Neural progenitor cell (in vitro differentiated cells): ENCODE data around the gene PA2G4. TPM values are rescaled to one million over a fixed set of nuclear protein-coding genes. Genes with fewer than 3 reads are reported as not detected.

ENCODE experiments used
- DNase-seq: peaks from one replicate; pipeline ENCODE4 v3.0.0-alpha.2; 2016; ENCODE audit warnings: low spot score
- H2AFZ ChIP-seq: fragments of 200-600 bp; sonication (generic); replicated peaks from 2 replicates; pipeline ENCODE4 v1.6.1; 2016; ENCODE audit warnings: antibody characterized with exemption
- H3F3A ChIP-seq: fragments of 200-600 bp; sonication (generic); 2 replicates; pipeline ENCODE4 v1.6.1; 2016; ENCODE audit warnings: antibody characterized with exemption, low read depth
- H3K27ac ChIP-seq: fragments of 200-600 bp; sonication (generic); 2 replicates; pipeline ENCODE4 v1.5.1; 2016; ENCODE audit warnings: mild to moderate bottlenecking
- H3K27me3 ChIP-seq: fragments of 200-600 bp; sonication (generic); 2 replicates; pipeline ENCODE4 v1.6.1; 2016; ENCODE audit warnings: mild to moderate bottlenecking, moderate library complexity
- H3K36me3 ChIP-seq: fragments of 200-600 bp; sonication (generic); 2 replicates; pipeline ENCODE4 v1.5.1; 2016
- H3K4me1 ChIP-seq: fragments of 200-600 bp; sonication (generic); 2 replicates; pipeline ENCODE4 v1.6.1; 2016; ENCODE audit warnings: mixed run types
- H3K4me2 ChIP-seq: fragments of 200-600 bp; sonication (generic); 2 replicates; pipeline ENCODE4 v1.6.1; 2016
- H3K4me3 ChIP-seq: fragments of 200-600 bp; sonication (generic); 2 replicates; pipeline ENCODE4 v1.5.1; 2016
- H3K79me2 ChIP-seq: fragments of 200-600 bp; sonication (generic); 2 replicates; pipeline ENCODE4 v1.6.1; 2016; ENCODE audit warnings: low read depth
- H3K9ac ChIP-seq: fragments of 200-600 bp; sonication (generic); 2 replicates; pipeline ENCODE4 v1.6.1; 2016
- H3K9me3 ChIP-seq: fragments of 200-600 bp; sonication (generic); 2 replicates; pipeline ENCODE4 v1.5.1; 2016; ENCODE audit warnings: low read depth
- H4K20me1 ChIP-seq: fragments of 200-600 bp; sonication (generic); 2 replicates; pipeline ENCODE4 v1.6.1; 2016; ENCODE audit warnings: low read depth
- H3K27ac Mint-ChIP-seq: 3 replicates; pipeline ENCODE4 v1.8.0; 2021; ENCODE audit warnings: mixed read lengths
- H3K27me3 Mint-ChIP-seq: 2 replicates; pipeline ENCODE4 v1.8.0; 2022; ENCODE audit warnings: low read depth, mild to moderate bottlenecking, inconsistent platforms, moderate library complexity, mixed read lengths; ENCODE audit not compliant: insufficient read depth
- H3K36me3 Mint-ChIP-seq: 3 replicates; pipeline ENCODE4 v1.8.0; 2021; ENCODE audit warnings: mixed read lengths
- H3K4me1 Mint-ChIP-seq: 3 replicates; pipeline ENCODE4 v1.8.0; 2021; ENCODE audit warnings: mixed read lengths
- H3K4me3 Mint-ChIP-seq: 3 replicates; pipeline ENCODE4 v1.8.0; 2021; ENCODE audit warnings: mild to moderate bottlenecking, moderate library complexity, mixed read lengths
- H3K9me3 Mint-ChIP-seq: 3 replicates; pipeline ENCODE4 v1.8.0; 2020; ENCODE audit warnings: mixed read lengths
- EZH2 ChIP-seq: fragments of 200-600 bp; sonication (generic); IDR thresholded peaks from 2 replicates; pipeline ENCODE4 v1.6.1; 2017; ENCODE audit warnings: antibody characterized with exemption, mild to moderate bottlenecking, moderate library complexity
- EZH2phosphoT487 ChIP-seq: fragments of 200-600 bp; sonication (generic); IDR thresholded peaks from 2 replicates; pipeline ENCODE4 v1.6.1; 2017; ENCODE audit warnings: antibody characterized with exemption
- total RNA-seq: library from RNA; depleted of rRNA; stranded (reverse); fragments of >200 nt; gene quantifications from 2 replicates; pipeline ENCODE4 v1.2.3, GENCODE V29; 2015; ENCODE audit warnings: low replicate concordance
- TF ChIP-seq, protein P1 (sequence below): fragments of 200-600 bp; sonication (generic); IDR thresholded peaks from 2 replicates; pipeline ENCODE4 v1.5.1; 2017; ENCODE audit warnings: antibody characterized with exemption, mild to moderate bottlenecking

The PA2G4 gene
- total RNA-seq, 1 donor from 2014 or later = 242 TPM

DNA sequence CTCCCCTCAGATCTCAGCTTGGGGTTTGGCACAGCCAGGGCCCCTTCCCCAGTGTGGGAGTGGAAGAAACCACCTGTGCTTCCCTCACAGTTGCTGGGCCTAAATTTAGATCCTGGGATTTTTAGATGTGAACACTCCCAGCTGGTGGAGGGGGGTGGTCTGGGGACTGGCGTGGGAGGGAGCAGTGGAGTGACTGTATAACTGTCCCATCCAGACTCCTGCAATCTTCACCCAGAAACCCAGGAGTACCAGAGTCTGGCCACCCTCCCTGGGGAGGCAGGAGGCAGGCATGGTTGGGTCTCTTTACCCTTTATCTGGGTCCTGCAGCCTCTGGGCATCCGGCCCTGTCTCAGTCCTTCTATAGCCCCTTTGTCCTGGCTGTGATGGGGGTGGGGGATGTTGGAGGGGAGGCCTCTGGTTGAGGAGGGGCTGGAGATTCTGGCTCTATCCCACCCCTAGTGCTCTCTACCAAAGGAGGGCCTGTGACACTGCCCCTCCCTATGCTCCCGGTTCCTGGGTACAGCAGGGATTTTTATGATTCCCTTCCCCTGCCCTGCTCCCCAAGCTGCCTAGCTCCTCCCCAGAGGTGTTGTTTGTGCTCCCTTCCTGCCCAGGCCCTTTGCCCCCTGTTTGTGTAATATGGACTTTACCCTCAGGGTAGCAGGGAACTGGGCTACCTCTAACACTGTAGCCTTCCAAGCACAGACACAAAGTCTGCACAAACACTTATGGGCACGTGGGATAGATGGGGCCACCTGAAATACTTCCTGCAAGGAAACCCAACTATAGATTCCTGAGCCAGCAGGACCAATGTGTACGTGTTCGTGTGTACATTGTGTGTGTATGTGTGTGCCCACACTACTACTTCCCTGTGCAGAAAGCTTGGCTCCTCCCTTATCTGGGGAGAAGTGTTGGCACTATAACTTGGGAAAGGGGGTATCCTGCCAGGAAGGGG is 22.7 kb upstream of the PA2G4 start:
- Mint-ChIP-seq H3K9me3 (peaks cover 5% of the 10 kb centered on the region), H3K4me3 (peak overlapping the region; percentile 89), H3K27ac (no peak overlapping the region), H3K36me3 (no peaks in the 10 kb centered on the region), H3K4me1 (peaks cover 8% of the 10 kb centered on the region), H3K27me3 (peaks cover 23% of the 10 kb centered on the region)
- Histone ChIP-seq H3K4me2 (peak overlapping the region; percentile 46), H3K4me3 (no peak overlapping the region), H3K36me3 (no peaks in the 10 kb centered on the region), H3K9me3 (no peaks in the 10 kb centered on the region), H3K79me2 (no peaks in the 10 kb centered on the region), H3K27ac (no peak overlapping the region), H3F3A (peaks cover 27% of the 10 kb centered on the region), H3K27me3 (peaks cover 25% of the 10 kb centered on the region), H3K4me1 (peaks cover 16% of the 10 kb centered on the region), H2AFZ (no peak overlapping the region), H4K20me1 (no peaks in the 10 kb centered on the region), H3K9ac (no peak overlapping the region)
- peak; percentile 18 for DNase-seq
- TF ChIP-seq, protein P1, sequence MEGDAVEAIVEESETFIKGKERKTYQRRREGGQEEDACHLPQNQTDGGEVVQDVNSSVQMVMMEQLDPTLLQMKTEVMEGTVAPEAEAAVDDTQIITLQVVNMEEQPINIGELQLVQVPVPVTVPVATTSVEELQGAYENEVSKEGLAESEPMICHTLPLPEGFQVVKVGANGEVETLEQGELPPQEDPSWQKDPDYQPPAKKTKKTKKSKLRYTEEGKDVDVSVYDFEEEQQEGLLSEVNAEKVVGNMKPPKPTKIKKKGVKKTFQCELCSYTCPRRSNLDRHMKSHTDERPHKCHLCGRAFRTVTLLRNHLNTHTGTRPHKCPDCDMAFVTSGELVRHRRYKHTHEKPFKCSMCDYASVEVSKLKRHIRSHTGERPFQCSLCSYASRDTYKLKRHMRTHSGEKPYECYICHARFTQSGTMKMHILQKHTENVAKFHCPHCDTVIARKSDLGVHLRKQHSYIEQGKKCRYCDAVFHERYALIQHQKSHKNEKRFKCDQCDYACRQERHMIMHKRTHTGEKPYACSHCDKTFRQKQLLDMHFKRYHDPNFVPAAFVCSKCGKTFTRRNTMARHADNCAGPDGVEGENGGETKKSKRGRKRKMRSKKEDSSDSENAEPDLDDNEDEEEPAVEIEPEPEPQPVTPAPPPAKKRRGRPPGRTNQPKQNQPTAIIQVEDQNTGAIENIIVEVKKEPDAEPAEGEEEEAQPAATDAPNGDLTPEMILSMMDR = no peak
- TF ChIP-seq EZH2 = no peak
- no peak for TF ChIP-seq EZH2phosphoT487

GRCh38 chr12:56082382-56082781 is 22.0 kb upstream of the PA2G4 start:
- H3K4me1 Mint-ChIP-seq = peaks cover 8% of the 10 kb centered on the region
- no peak overlapping the region for H3K4me3 Mint-ChIP-seq
- no peaks in the 10 kb centered on the region for H3K36me3 ChIP-seq
- no peak for DNase-seq
- H3K79me2 ChIP-seq = no peaks in the 10 kb centered on the region
- no peak overlapping the region for H2AFZ ChIP-seq
- no peaks in the 10 kb centered on the region for H4K20me1 ChIP-seq
- no peak overlapping the region for H3K9ac ChIP-seq
- peaks cover 25% of the 10 kb centered on the region for H3K27me3 ChIP-seq
- peaks cover 16% of the 10 kb centered on the region for H3K4me1 ChIP-seq
- no peak overlapping the region for H3K4me3 ChIP-seq
- no peak overlapping the region for H3K27ac Mint-ChIP-seq
- H3F3A ChIP-seq = peaks cover 27% of the 10 kb centered on the region
- H3K9me3 ChIP-seq = no peaks in the 10 kb centered on the region
- no peak overlapping the region for H3K27ac ChIP-seq
- H3K9me3 Mint-ChIP-seq = peaks cover 3% of the 10 kb centered on the region
- peaks cover 22% of the 10 kb centered on the region for H3K27me3 Mint-ChIP-seq
- no peaks in the 10 kb centered on the region for H3K36me3 Mint-ChIP-seq
- TF ChIP-seq EZH2 = no peak
- no peak for TF ChIP-seq EZH2phosphoT487
- TF ChIP-seq, protein P1 = no peak
- no peak overlapping the region for H3K4me2 ChIP-seq

DNA sequence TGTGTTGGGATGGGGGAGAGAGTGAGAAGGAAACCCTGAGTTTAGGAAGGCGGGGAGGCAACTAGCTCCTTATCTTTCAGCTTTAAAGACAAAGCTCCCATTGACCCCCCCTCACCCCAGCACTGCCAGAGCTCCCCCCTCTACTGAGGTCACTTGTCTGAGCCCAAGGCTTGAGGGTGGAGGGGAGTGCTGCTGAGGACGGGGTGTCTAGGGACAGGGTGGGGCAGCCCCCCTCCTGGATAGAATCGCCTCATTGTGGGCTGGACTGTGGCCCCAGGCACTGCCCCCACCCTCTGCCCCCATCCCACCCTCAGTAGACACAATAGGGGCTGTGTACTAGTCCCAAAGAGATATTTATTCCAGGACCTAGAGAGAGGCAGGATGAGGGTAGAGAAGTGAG is 21.4 kb upstream of the PA2G4 start:
- H3K27ac ChIP-seq = no peak overlapping the region
- no peak overlapping the region for H3K9ac ChIP-seq
- no peaks in the 10 kb centered on the region for H4K20me1 ChIP-seq
- DNase-seq = no peak
- Mint-ChIP-seq H3K9me3 (peaks cover 3% of the 10 kb centered on the region), H3K4me1 (peaks cover 8% of the 10 kb centered on the region), H3K27me3 (peaks cover 24% of the 10 kb centered on the region), H3K36me3 (no peaks in the 10 kb centered on the region), H3K27ac (no peak overlapping the region), H3K4me3 (no peak overlapping the region)
- peaks cover 26% of the 10 kb centered on the region for H3F3A ChIP-seq
- no peak overlapping the region for H2AFZ ChIP-seq
- no peaks in the 10 kb centered on the region for H3K9me3 ChIP-seq
- H3K36me3 ChIP-seq = no peaks in the 10 kb centered on the region
- no peak overlapping the region for H3K4me3 ChIP-seq
- H3K4me1 ChIP-seq = peaks cover 16% of the 10 kb centered on the region
- peaks cover 25% of the 10 kb centered on the region for H3K27me3 ChIP-seq
- TF ChIP-seq EZH2 (no peak), EZH2phosphoT487 (no peak)
- TF ChIP-seq, protein P1 = no peak
- H3K4me2 ChIP-seq = no peak overlapping the region
- H3K79me2 ChIP-seq = no peaks in the 10 kb centered on the region
